ENCODE results near the gene ADAMTS18.

Gene ADAMTS18

DNA sequence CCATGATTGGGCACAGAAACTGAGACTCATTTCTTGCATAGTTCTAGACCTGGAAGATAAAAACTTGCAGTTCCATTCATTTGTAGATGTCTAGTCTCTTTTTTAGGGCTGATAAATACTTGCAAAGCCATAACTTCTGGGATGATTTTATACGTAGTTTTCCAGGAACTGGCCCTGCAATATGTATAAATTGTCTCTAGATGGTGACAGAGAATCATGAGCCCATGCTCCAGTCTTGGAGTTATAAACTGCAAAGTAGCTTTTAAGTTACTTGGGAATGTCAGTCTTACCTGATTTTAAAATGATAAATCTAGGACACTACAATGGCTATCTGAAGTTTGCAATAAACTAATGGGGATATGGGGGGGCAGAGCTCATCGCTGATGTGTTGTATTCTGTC, 3.0 kb upstream of the ADAMTS18 start:
- peak; percentile 39 for DNase-seq (ENCODE audit: low spot score)

DNA sequence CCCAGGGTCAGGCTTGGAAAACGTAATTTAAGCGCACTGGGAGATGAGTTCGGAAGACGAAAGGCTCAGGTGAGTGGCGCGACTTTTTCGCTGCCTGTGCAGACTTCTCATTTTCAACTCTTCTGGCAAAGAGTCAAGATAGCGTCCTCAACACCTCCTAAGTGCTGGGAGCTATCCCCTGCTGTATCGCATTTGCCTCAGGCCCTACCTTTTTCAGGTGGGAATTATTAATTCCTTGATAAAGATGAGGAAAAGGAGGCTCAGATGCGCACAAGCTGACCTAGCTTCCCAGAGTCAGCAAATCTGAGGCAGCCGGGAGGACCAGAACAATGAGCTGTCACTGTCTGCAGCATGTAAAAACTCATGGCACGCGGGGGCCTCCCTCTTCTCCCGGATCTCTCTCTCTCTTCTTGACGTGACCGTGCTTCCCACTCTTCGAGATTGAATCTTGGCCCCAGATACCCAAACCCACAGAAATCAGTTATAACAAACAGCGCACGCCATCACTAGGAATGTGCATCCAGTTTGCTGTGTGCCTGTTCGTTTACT, 512 bp upstream of the ADAMTS18 start:
- no peak for DNase-seq (ENCODE audit: low spot score)

DNA sequence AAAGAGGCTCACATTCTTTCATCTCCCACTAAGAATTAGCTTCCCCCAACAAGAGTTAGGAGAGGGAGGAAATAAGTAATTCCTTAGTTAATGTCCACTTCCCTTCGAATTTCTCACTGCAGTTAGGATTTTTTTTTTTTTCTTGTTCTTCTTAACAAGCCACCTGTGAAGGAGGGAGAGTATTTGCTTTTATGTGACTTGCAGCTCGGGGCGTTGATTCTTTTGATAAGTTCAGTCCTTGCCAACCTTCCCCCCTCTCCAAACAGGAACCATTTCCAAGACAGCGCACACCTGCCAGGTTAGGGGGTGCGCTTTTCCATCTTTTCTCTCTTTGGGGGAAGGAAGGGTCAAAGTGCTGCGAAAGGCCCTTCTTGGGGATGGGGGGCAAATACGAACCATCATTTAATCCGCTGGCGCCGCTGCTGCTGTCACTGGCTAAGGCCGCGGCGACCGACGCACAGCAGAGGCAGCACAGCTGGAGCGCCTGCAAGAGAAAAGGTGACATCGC, 758 bp downstream of the ADAMTS18 start:
- no peak for DNase-seq (ENCODE audit: low spot score)

DNA sequence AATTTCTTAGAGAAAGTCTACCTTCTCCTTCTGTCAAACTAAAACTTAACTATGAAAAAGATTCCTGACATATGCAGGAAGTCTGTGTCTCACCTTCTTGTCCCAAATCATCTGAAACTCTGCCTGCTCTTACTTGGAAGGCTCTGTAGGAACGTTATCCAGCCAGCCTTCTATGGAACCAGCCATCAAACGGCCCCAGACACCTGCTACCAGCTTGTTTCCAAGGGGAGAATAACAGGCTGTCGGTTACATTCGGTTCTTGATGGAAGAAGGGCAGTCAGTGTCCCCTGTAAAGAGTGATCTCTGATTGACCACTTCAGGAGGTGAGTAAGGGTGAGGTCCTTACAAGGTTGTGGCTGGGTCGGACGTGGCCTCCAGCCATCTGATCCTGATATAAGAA, 1.7 kb downstream of the ADAMTS18 start:
- no peak for DNase-seq (ENCODE audit: low spot score)

DNA sequence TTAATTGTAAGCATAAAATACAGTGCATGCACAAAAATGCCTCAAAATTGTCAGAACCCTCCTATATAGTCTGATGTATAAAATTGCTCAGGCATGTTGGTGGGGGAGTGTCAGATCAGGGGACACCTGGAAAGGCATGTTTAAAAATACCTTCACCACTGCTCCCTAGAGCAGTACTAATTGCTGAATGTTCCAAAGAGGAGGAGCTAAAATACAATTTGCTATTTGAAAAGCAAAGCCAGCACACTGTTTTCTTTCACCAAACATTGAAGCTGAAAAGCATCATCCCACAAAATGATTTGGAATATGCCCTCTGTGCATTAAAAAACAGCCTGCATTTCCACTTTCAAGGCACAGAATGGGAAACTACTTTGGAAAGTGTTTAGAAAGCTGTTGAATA, 2.6 kb downstream of the ADAMTS18 start:
- DNase-seq (ENCODE audit: low spot score): no peak

DNA sequence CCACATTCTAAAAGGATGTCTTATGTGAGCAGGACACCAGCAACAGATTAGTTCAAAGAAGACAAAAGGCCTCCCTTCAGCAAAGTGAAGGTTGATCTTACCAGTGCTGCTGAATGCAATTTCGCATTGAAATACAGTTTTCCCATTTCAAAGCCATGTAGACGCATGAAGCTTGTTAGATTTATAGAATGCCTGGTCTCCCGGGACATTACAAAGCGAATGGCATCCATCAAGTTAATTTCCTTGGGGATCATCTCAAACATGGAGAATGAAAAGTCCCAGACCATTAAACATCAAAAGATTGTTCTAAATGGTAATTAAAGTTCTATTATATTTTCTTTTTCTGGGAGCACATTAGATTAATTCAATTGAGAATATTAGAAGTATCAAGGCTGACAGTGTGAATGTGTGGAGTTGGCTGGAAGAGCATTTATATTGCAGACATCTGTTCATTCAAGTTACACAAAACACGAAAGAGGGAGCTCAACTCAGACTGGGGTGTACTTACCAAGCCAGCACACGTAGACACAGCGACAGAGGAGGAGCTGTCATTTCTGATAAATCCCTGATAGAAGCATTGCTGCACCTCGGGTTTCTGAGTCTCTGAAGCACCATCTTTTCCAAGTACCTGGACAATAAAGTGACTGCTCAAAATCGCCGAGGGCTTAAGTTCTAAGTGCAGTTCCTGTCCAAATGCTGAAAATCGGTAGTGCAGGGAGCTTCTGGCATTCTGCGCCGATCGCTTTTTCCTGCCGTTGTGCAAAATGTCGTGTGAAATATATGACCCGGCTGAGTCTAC, 3.8 kb downstream of the ADAMTS18 start:
- no peak for DNase-seq (ENCODE audit: low spot score)

DNA sequence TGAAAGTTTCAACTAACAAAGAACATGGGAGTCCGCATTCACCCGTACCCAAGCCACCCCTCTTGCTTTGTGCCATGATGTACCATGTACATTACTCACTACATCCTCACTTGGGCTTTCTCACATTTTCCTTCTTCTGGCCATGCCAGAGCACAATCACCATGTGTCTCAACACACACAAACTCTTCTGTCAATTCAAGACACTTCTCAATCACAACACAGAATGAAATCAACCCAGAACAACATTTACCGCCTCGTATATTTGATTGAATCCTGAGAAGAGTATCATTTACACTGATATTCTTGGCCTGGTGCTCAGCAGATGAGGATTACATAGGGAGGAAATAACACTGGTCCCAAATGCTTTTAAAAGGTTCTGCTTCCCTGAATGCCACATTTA, 4.5 kb downstream of the ADAMTS18 start:
- DNase-seq (ENCODE audit: low spot score): no peak

DNA sequence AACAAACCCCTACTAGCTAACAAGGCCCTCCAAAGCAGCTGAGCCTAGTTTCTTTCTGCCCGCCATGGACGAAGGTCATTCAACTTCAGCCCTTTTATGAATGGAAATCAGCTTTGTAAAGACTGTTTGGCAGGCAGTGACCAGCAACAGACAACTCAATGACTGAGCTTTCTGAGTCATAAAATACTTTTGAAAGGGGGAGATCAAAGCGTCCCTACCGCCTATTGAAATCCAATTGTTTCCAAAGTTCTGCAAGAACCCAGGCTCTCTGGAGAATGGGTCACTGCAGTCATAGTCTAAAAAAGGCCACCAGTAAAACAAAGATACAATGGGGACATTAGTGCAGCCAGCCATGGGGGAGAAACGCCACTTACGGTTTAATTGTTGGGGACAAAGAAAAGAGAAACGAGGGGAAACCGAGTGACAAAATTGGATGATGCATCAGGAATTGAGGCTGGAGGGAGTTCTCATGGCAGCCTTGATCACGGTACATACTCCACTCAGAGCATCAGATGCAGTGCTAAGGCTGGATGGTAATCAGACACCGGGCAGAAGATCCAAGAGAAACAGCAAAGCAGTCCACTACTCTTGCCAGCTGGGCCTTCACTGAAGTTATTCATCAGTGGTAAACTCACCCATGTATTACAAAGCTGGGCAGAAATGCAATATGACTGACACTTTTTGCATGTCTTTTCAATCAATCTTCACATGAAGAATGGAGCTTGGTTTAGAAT, 9.8 kb downstream of the ADAMTS18 start:
- DNase-seq (ENCODE audit: low spot score): no peak

DNA sequence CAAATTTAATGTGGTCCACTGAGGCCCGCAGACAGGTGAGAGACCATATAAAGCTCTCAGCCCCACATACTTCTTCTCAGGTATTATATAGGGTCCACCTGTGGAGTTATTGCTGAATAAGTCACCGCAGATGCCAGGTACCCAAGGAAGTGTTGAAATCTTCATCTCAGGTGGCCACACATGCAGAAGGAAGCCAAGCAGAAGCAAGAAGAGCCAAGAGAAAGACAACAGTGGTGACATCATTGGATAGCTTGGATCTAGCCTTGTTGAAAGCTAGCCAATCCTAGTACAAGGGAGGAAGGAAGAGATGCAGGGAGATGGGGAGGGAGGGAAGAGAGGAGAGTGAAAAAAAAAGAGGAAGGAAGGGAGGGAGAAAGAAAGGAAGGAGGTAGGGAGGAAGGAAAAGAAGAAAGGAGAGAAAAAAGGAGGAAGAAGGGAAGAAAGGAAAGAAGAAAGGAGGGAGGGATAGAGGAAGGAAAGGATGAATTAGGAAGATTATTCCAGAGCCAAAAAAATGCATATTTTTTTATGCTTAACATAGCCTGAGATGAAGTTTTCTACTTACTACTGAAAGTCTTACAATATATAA, 12.5 kb downstream of the ADAMTS18 start:
- DNase-seq (ENCODE audit: low spot score): no peak

DNA sequence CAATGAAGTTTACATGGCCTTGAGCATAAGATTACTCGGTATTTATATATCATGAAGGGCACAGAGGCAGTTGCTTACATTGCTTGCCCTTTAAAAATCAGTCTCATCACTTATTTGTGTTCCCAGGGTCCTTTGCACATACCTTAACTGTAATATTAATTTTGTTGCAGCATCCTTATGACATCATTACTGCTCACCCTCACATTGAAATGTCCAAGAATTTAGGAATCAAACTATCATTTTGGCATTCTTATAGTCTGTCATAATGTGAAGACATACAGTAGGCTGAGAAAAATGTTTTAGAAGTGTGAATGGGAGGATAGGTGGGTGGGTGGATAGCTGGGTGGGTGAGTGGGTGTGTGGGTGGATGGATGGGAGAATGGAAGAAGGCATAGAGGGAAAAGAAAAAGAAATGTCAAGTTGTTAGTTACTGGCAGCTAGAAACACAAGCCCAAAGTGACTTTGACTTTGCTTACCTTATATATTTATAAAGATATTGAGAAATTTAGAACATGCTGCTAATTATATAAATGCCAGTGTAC, 17.8 kb downstream of the ADAMTS18 start:
- no peak for DNase-seq (ENCODE audit: low spot score)

DNA sequence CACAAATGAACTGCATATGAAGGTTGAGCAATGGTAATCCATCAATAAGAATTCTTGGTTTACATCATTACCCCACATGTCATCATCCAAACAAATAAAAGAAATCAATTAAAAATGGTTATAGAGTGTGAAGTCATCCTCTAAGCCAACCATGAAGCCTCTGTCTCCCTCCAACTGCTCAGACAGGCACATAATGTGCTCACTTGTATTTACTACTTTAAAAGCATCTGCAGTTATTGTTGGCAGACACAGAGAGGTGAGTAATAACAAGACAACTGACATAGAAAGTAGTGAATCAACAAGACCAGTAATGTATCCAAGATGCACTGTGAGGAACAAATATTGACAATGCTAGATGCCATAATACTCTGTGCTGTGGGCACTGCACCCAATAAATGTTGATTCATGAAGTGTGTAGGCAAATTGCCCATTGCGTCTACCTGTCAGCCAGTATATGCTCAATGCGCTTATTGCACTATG, 20.0 kb downstream of the ADAMTS18 start:
- DNase-seq (ENCODE audit: low spot score): no peak

DNA sequence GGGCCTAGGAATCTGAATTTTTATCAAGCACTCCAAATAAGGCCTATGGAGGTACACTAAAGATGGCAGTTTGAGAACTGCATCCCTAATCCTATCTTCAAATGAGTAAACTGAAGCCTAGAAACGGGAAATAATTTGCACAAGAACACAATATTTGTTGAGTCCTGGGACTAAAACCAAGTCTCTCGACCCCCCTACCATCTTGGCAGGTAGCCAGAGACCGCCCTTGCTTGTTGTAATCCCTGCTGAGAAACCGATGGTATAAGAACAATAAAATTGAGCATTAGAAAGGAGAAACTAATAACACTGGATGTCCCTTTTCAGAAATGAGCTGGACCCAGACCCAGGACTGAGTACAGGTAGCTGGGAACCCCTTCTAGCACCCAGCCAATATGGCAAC, 24.4 kb downstream of the ADAMTS18 start:
- DNase-seq (ENCODE audit: low spot score): no peak

DNA sequence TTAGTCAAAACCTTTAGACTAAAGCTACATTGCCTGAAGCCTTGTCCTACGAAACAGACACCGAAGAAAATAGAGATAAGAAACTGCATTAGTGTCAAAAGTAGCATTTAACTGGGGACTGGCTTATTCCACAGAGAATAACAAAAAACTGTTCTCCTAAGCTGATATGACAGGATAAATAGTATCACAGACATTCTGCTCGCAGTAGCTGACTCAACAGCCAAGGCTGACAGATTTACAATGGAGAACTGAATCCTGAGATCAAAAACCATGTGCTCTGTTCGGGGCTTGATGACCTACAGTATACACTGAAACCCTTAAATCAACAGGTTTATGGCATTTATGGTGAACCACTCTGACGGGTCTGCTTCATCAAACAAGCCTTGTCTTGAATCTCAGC, 25.5 kb downstream of the ADAMTS18 start:
- no peak for DNase-seq (ENCODE audit: low spot score)

DNA sequence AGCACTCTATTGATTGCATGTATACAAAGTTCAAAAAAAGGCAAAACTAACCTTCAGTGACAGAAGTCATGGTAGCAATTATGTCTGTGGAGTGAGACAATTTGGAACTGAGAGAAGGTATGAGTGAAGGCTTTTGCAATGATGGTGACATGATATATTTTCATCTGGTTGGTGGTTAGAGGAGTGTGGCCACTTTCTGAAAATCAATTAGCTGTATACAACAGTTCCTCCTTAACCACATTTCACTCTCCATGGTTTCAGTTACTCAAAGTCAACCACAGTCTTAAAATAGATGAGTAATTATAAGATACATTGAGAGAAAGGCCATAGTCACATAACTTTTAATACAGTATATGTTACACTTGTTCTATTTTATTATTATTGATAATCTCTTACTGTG, 26.2 kb downstream of the ADAMTS18 start:
- DNase-seq (ENCODE audit: low spot score): no peak

DNA sequence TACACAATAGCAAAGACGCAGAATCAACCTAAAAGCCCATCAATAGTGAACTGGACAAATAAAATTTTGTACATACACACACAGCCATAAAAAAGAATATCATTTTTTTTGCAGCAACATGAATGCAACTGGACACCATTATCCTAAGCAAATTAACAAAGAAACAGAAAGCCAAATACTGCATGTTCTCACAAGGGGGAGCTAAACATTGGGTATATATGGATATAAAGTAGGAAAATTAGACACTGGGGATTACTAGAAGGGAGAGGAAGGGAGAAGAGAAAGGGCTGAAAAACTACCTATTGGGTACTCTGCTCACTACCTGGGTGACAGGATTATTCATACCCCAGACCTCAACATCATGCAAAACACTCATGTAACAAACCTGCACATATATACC, 28.2 kb downstream of the ADAMTS18 start:
- DNase-seq (ENCODE audit: low spot score): no peak

DNA sequence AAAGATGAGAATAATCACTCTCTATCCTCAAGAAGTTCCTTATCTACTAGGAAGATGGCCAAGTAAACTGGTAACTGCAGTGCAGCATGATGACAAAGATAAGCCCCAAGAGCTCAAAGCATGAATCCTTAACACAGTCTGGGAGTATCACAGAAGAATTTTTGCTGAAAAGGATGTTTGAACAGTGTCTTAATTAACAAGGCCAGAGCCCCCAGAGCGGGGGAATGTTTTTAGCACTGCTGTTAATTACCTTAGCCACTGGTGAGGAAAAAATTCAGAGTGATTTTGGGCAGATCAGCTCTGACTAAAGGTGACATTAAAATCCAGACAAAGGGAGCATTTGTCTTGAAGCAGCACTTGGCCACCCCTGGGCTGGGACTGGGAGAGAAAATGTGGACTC, 30.1 kb downstream of the ADAMTS18 start:
- no peak for DNase-seq (ENCODE audit: low spot score)

DNA sequence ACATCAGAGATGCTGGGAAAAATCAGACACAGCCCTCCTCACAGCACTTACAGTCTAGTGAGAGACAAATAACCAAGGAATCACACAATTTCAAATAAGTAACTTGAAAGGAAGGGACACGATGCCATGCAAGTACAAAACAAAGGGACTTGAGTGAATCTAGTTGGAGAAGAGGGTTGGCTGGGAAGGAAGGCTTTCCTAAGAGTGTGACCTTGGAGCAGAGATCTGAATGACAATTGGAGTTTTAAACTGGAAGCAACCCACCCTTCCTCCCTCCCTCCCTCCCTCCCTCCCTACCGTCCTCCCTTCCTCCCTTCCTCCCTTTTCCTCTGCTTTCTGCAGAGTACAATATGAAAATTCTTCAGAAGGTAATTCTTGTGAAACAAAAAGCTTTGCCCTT, 31.1 kb downstream of the ADAMTS18 start:
- DNase-seq (ENCODE audit: low spot score): no peak

DNA sequence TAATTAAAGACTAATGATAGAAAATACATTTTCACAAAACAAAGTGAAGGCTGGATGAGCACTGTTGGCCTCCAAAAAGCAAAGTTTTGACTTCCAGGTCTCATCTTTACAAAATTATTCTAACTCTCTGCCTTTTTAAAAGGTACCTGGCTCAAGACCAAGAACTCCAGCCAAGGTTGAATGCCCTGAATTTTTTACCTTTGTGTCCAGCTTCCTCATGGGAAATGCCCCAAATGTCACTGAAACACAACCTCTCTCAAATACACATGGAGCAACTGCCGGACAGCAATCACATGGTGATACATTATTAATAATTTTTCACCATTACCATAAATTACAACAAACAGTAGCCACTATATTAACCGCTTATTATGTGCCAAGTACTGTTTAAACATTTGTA, 32.2 kb downstream of the ADAMTS18 start:
- no peak for DNase-seq (ENCODE audit: low spot score)

DNA sequence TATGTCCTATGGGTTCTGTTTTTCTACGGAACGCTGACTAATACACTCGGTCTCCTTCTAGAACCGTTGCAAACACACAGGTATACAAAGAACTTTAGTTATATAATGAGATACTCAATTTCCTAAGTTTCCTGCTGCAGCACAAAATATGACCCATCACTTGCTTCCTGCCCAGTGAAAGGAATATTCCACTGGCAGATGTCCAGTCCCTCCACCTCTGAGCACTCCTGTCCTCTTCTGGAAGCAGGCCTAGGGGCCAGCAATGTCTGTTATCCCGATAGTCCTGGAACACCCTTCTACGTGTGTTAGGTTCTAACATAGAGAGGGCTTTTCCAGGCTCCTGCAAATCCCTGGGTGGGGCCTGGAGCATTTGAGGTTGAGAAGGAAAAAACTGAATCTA, 32.7 kb downstream of the ADAMTS18 start:
- DNase-seq (ENCODE audit: low spot score): peak; percentile 31

DNA sequence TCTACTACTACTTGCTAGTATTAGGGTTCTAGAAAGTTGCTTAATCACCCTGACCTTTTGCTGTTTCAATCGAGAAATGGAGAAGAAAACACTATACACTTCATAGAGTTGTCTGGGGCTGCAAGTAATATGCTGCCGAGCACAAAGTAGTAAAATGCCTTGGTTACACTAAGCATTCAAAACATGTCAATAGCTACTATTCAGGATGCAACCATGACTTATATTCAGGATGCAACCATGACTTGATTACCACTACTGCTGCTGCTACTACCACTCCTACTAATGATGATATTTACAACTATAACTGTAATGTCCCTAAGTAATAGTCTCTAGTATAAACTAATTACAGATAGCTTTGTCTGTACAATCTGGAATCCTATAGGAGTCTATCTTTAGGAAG, 35.3 kb downstream of the ADAMTS18 start:
- DNase-seq (ENCODE audit: low spot score): no peak

DNA sequence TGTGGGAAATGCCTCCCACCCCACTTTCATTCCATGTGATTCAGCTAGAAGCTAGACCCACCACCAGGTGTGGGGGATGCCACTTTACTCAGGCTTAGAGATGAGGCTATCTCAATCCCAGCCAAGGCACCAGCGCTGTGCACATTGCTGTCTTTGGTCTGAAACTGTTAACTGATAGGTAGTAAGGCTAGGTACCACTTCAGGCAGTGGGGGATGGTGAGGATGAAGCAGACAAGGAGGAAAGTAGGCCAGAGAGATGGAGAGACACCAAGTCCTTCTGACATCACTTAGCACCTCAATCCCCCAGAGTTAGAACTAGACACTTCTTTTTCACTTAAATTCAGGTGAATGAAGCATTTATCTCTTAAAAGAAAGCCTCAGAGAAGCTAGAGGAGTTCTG, 35.8 kb downstream of the ADAMTS18 start:
- DNase-seq (ENCODE audit: low spot score): no peak

DNA sequence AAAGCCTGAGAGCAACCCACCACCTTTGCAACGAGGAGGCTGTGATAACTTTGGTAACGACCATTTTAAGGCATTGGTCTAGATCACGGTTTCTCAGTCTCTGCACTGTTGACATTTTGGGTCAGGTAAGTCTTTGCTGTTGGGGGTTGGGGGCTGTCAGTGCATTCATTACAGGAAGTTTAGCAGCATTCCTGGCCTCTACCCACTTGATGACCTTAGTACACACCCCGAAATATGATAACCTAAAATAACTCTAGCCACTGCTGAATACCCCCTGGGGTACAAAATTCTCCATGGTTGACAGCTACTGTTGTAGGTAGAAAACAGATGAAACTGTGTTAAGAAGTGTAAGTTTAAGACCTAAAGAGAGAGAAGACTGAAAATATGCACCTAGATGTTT, 36.3 kb downstream of the ADAMTS18 start:
- no peak for DNase-seq (ENCODE audit: low spot score)
